Measurements from ENCODE around the gene UBAC2. TPM values are rescaled to one million over a fixed set of nuclear protein-coding genes. Genes with fewer than 3 reads are reported as not detected.
A peak's percentile ranks its signal among the peaks of the same experiment; 100 is the strongest.

UBAC2 gene, protein sequence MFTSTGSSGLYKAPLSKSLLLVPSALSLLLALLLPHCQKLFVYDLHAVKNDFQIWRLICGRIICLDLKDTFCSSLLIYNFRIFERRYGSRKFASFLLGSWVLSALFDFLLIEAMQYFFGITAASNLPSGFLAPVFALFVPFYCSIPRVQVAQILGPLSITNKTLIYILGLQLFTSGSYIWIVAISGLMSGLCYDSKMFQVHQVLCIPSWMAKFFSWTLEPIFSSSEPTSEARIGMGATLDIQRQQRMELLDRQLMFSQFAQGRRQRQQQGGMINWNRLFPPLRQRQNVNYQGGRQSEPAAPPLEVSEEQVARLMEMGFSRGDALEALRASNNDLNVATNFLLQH
- 42.8 TPM for total RNA-seq
- polyA plus RNA-seq = 69.1 TPM
- long read RNA-seq, donor 1, partial matches to known transcripts = 0 of 1 reads
- long read RNA-seq, donor 1, other reads (novel, unspliced or antisense) = 0 of 1 reads
- long read RNA-seq, donor 2 = 0 reads
- long read RNA-seq, donor 3, transcript UBAC2-203 (9 exons, 1,375 nt) = major isoform, 18 of 18 reads
- long read RNA-seq, donor 3, partial matches to known transcripts = 0 of 18 reads
- long read RNA-seq, donor 3, other reads (novel, unspliced or antisense) = 0 of 18 reads
- long read RNA-seq, donor 4, transcript UBAC2-203 (9 exons, 1,375 nt) = major isoform, 8 of 8 reads
- long read RNA-seq, donor 4, partial matches to known transcripts = 0 of 8 reads
- long read RNA-seq, donor 4, other reads (novel, unspliced or antisense) = 0 of 8 reads
- long read RNA-seq, donor 5, transcript UBAC2-203 (9 exons, 1,375 nt) = major isoform, 30 of 37 reads
- long read RNA-seq, donor 5, partial matches to known transcripts = 0 of 37 reads
- long read RNA-seq, donor 5, other reads (novel, unspliced or antisense) = 6 of 37 reads
- long read RNA-seq, donor 6, transcript UBAC2-203 (9 exons, 1,375 nt) = major isoform, 14 of 14 reads
- long read RNA-seq, donor 6, partial matches to known transcripts = 0 of 14 reads
- long read RNA-seq, donor 6, other reads (novel, unspliced or antisense) = 0 of 14 reads
- long read RNA-seq, donor 7, transcript UBAC2-203 (9 exons, 1,375 nt) = major isoform, 26 of 40 reads
- long read RNA-seq, donor 7, partial matches to known transcripts = 14 of 40 reads
- long read RNA-seq, donor 7, other reads (novel, unspliced or antisense) = 0 of 40 reads
- long read RNA-seq, donor 8, transcript UBAC2-203 (9 exons, 1,375 nt) = major isoform, 5 of 5 reads
- long read RNA-seq, donor 8, partial matches to known transcripts = 0 of 5 reads
- long read RNA-seq, donor 8, other reads (novel, unspliced or antisense) = 0 of 5 reads
- long read RNA-seq, donor 9, transcript UBAC2-203 (9 exons, 1,375 nt) = major isoform, 10 of 10 reads
- long read RNA-seq, donor 9, partial matches to known transcripts = 0 of 10 reads
- long read RNA-seq, donor 9, other reads (novel, unspliced or antisense) = 0 of 10 reads
- long read RNA-seq, donor 10, transcript UBAC2-203 (9 exons, 1,375 nt) = major isoform, 9 of 10 reads
- long read RNA-seq, donor 10, partial matches to known transcripts = 0 of 10 reads
- long read RNA-seq, donor 10, other reads (novel, unspliced or antisense) = 0 of 10 reads

DNA sequence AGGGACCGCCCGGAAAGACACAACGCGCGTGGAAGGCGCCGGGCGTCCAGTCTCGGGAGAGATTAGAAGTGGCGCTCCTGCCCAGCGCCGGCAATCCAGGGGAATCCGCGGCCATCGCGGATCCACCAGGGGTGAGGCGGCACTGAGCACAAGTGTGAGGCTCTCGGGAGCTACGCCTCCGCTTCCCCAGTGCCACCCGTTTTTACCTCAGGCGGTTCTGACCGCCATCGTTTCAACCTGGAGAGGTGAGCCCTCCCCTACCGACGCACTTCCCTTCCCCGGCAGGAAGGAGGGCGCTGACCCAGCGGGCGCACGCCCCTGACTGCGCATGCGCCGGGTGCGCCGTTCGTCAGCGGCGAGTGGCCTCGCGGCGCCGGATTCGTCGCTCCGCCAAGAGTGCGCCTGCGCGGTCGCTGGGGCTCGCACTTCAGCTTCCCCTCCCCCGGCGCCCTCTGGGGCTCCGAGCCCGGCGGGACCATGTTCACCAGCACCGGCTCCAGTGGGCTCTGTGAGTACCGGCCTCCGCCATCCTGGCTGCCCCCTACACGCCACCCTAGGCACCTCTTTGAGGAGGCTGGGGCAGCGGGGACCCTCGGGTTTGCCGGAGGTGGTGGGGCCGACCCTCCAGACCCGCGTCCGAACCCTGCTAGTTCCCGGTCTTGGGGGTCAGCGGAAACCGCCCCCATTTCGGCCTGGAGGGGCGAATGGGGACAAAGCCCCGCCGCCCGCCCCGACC, at the start of gene UBAC2:
Gene UBAC2, plus strand, starts transcription at position 423 of the 736 bp plus-strand sequence. Its CDS starts 55 bp downstream, at position 478.
- H3K36me3 ChIP-seq (ENCODE audit: control insufficient read depth in 2 of 2, insufficient read depth in 2 of 2, low read length in 1 of 2) = peaks cover 0 to 3% of the 10 kb centered on the region in 2 donors
- H3K27ac ChIP-seq (ENCODE audit: low read depth in 1 of 2, low read length in 1 of 2) = peak within 1 kb of the TSS; percentile 93 to 98
- H3K27me3 ChIP-seq (ENCODE audit: control insufficient read depth in 2 of 2, insufficient read depth in 1 of 2, low read length in 1 of 2) = no peaks in the 10 kb centered on the region
- peak; percentile 91 to 99 (median 96) for DNase-seq (ENCODE audit: low read depth in 6 of 9, low spot score in 9 of 9)
- H3K4me1 ChIP-seq (ENCODE audit: control insufficient read depth in 2 of 2, insufficient read depth in 2 of 2, low read length in 2 of 2) = peaks cover 38 to 40% of the 10 kb centered on the region in 2 donors
- H3K9me3 ChIP-seq (ENCODE audit: control insufficient read depth in 2 of 2, insufficient read depth in 1 of 2, low read length in 1 of 2) = no peaks in the 10 kb centered on the region
- peak within 1 kb of the TSS; percentile 89 to 98 for H3K4me3 ChIP-seq (ENCODE audit: low read length in 2 of 2)
- WGBS = under 1% methylated on average over 76 of the region's 76 CpGs

DNA sequence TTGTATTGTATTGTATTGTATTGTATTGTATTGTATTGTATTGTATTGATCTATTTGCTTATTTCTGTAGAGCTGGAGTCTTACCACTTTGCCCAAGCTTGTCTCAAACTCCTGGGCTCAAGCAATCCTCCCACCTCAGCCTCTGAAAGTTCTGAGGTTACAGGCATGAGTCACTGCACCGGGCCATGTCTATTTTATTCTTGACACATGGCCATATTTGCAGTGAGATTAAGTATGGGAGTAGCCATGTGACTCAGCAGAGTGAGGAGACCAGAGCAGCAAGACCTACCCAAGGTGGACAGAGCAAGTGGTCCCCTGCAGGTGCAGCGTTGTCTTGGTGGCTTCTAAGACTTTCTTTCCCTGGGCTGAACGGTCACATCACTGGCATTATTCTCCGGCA, 49.1 kb upstream of the UBAC2 start:
- peaks cover 0 to 3% of the 10 kb centered on the region in 2 donors for H3K27me3 ChIP-seq (ENCODE audit: control insufficient read depth in 2 of 2, insufficient read depth in 1 of 2, low read length in 1 of 2)
- no peak for DNase-seq (ENCODE audit: low read depth in 6 of 9, low spot score in 9 of 9)
- WGBS = 93% methylated on average over 4 of the region's 4 CpGs
- no peak overlapping the region for H3K27ac ChIP-seq (ENCODE audit: low read depth in 1 of 2, low read length in 1 of 2)
- H3K9me3 ChIP-seq (ENCODE audit: control insufficient read depth in 2 of 2, insufficient read depth in 1 of 2, low read length in 1 of 2) = no peaks in the 10 kb centered on the region
- no peaks in the 10 kb centered on the region for H3K36me3 ChIP-seq (ENCODE audit: control insufficient read depth in 2 of 2, insufficient read depth in 2 of 2, low read length in 1 of 2)
- no peak overlapping the region for H3K4me3 ChIP-seq (ENCODE audit: low read length in 2 of 2)
- no peaks in the 10 kb centered on the region for H3K4me1 ChIP-seq (ENCODE audit: control insufficient read depth in 2 of 2, insufficient read depth in 2 of 2, low read length in 2 of 2)

DNA sequence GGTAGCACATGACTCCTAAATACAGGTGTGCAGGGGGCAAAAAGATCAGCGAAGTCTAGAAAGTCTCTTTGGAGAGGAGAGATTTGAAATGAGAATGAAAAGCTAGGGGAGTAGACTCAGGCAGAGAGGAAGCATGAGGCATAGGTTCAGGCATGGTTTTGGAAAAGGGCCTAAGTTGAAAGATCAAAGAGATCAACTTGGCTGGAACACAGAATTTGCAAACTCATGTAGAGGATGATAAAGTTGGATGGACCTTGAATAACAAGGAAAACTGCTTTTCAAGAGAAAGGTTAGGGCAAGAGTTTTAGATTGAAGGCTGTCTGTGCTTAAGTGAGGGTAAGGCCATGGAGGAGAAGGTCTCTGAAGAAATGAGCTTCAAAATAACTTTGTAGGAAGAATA, 47.4 kb upstream of the UBAC2 start:
- WGBS = 89% methylated on average over 1 of the region's 1 CpG
- DNase-seq (ENCODE audit: low read depth in 6 of 9, low spot score in 9 of 9) = no peak

DNA sequence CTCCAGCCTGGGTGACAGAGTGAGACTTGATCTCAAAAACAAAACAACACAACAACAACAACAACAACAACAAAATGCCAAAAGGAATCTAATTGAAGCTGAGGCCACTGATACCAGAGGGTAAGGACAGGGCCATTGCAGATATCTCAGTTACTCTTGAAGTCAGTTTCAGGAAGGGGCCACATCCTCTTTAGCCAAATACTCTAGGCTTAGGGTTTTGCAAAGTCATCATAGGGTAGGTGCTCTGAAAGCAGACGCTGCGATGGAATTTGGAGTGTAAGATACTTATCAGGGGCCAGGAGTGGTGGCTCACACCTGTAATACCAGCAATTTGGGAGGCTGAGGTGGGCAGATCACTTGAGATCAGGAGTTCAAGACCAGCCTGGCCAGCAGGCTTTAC, 46.6 kb upstream of the UBAC2 start:
- no peak overlapping the region for H3K4me3 ChIP-seq (ENCODE audit: low read length in 2 of 2)
- 30% methylated on average over 2 of the region's 2 CpGs for WGBS
- no peak for DNase-seq (ENCODE audit: low read depth in 6 of 9, low spot score in 9 of 9)
- no peaks in the 10 kb centered on the region for H3K36me3 ChIP-seq (ENCODE audit: control insufficient read depth in 2 of 2, insufficient read depth in 2 of 2, low read length in 1 of 2)
- H3K27ac ChIP-seq (ENCODE audit: low read depth in 1 of 2, low read length in 1 of 2) = no peak overlapping the region
- no peaks in the 10 kb centered on the region for H3K9me3 ChIP-seq (ENCODE audit: control insufficient read depth in 2 of 2, insufficient read depth in 1 of 2, low read length in 1 of 2)
- no peaks in the 10 kb centered on the region for H3K4me1 ChIP-seq (ENCODE audit: control insufficient read depth in 2 of 2, insufficient read depth in 2 of 2, low read length in 2 of 2)
- H3K27me3 ChIP-seq (ENCODE audit: control insufficient read depth in 2 of 2, insufficient read depth in 1 of 2, low read length in 1 of 2) = peaks cover 0 to 2% of the 10 kb centered on the region in 2 donors

More for the DNA sequence above, 47.4 kb upstream of the UBAC2 start:
- Histone ChIP-seq H3K27me3 (ENCODE audit: control insufficient read depth in 2 of 2, insufficient read depth in 1 of 2, low read length in 1 of 2) (peaks cover 0 to 2% of the 10 kb centered on the region in 2 donors), H3K4me3 (ENCODE audit: low read length in 2 of 2) (no peak overlapping the region), H3K36me3 (ENCODE audit: control insufficient read depth in 2 of 2, insufficient read depth in 2 of 2, low read length in 1 of 2) (no peaks in the 10 kb centered on the region), H3K4me1 (ENCODE audit: control insufficient read depth in 2 of 2, insufficient read depth in 2 of 2, low read length in 2 of 2) (no peaks in the 10 kb centered on the region), H3K9me3 (ENCODE audit: control insufficient read depth in 2 of 2, insufficient read depth in 1 of 2, low read length in 1 of 2) (no peaks in the 10 kb centered on the region), H3K27ac (ENCODE audit: low read depth in 1 of 2, low read length in 1 of 2) (no peak overlapping the region)

DNA sequence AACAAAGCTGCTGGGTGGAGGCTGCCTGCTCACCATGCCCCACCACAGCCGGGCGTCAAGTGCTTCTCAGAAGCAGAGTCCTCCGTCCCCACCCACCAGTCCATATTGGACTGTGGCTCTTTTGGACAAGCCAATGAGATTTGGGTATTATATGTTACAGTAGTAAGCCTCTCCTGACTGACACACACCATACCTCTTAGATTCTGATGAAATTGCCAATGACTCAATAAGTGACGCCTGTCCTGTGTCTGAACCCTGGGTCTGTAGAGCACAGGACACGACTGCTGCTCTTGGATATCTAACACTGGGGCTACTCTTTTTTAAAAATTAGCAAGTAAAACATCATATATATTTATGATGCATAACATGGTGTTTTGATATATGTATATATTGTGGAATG, 44.8 kb upstream of the UBAC2 start:
- DNase-seq (ENCODE audit: low read depth in 6 of 9, low spot score in 9 of 9) = no peak
- Histone ChIP-seq H3K27me3 (ENCODE audit: control insufficient read depth in 2 of 2, insufficient read depth in 1 of 2, low read length in 1 of 2) (peaks cover 0 to 3% of the 10 kb centered on the region in 2 donors), H3K9me3 (ENCODE audit: control insufficient read depth in 2 of 2, insufficient read depth in 1 of 2, low read length in 1 of 2) (no peaks in the 10 kb centered on the region), H3K27ac (ENCODE audit: low read depth in 1 of 2, low read length in 1 of 2) (no peak overlapping the region), H3K4me1 (ENCODE audit: control insufficient read depth in 2 of 2, insufficient read depth in 2 of 2, low read length in 2 of 2) (no peaks in the 10 kb centered on the region), H3K36me3 (ENCODE audit: control insufficient read depth in 2 of 2, insufficient read depth in 2 of 2, low read length in 1 of 2) (no peaks in the 10 kb centered on the region), H3K4me3 (ENCODE audit: low read length in 2 of 2) (no peak overlapping the region)
- 98% methylated on average over 5 of the region's 5 CpGs for WGBS

DNA sequence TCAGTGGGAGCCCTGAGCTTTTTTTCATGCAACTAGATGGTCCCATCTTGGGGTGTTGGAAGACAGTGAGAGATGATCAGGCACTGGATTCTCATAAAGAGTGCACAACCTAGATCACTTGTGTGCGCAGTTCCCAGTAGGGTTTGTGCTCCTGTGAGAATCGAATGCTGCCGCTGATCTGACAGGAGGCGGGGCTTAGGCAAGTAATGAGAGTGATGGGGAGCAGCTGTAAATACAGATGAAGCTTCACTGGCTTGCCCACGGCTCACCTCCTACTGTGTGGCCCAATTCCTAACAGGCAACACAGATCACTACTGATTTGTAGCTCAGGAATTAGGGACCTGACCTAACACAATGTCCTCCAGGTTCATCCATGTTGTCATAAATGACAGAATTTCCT, 43.6 kb upstream of the UBAC2 start:
- no peaks in the 10 kb centered on the region for H3K36me3 ChIP-seq (ENCODE audit: control insufficient read depth in 2 of 2, insufficient read depth in 2 of 2, low read length in 1 of 2)
- no peaks in the 10 kb centered on the region for H3K4me1 ChIP-seq (ENCODE audit: control insufficient read depth in 2 of 2, insufficient read depth in 2 of 2, low read length in 2 of 2)
- 76% methylated on average over 5 of the region's 5 CpGs for WGBS
- no peak for DNase-seq (ENCODE audit: low read depth in 6 of 9, low spot score in 9 of 9)
- no peak overlapping the region for H3K4me3 ChIP-seq (ENCODE audit: low read length in 2 of 2)
- H3K9me3 ChIP-seq (ENCODE audit: control insufficient read depth in 2 of 2, insufficient read depth in 1 of 2, low read length in 1 of 2) = no peaks in the 10 kb centered on the region
- H3K27me3 ChIP-seq (ENCODE audit: control insufficient read depth in 2 of 2, insufficient read depth in 1 of 2, low read length in 1 of 2) = peaks cover 0 to 3% of the 10 kb centered on the region in 2 donors
- no peak overlapping the region for H3K27ac ChIP-seq (ENCODE audit: low read depth in 1 of 2, low read length in 1 of 2)

DNA sequence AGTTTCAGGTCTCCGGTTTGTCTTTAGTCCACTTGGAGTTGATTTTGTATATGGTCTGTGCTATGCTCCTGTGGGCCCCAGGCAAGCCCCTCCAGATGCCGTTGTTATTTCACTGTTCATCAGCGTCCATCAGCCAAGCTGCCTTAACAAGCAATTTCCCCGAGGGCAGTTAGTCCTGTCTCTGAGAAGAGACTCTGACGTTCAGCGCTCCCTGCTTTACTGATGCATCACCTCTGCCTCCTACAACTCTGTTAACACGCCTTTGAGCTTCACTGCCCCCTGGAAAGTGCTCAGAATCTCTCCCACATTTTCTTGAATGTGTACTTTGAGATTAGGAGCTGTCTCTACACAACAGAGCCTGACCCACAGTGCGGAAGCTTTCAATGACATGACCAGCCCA, 41.8 kb upstream of the UBAC2 start:
- Histone ChIP-seq H3K27me3 (ENCODE audit: control insufficient read depth in 2 of 2, insufficient read depth in 1 of 2, low read length in 1 of 2) (peaks cover 0 to 5% of the 10 kb centered on the region in 2 donors), H3K4me3 (ENCODE audit: low read length in 2 of 2) (no peak overlapping the region), H3K36me3 (ENCODE audit: control insufficient read depth in 2 of 2, insufficient read depth in 2 of 2, low read length in 1 of 2) (no peaks in the 10 kb centered on the region), H3K4me1 (ENCODE audit: control insufficient read depth in 2 of 2, insufficient read depth in 2 of 2, low read length in 2 of 2) (no peaks in the 10 kb centered on the region), H3K9me3 (ENCODE audit: control insufficient read depth in 2 of 2, insufficient read depth in 1 of 2, low read length in 1 of 2) (no peaks in the 10 kb centered on the region), H3K27ac (ENCODE audit: low read depth in 1 of 2, low read length in 1 of 2) (no peak overlapping the region)
- 88% methylated on average over 8 of the region's 8 CpGs for WGBS
- no peak for DNase-seq (ENCODE audit: low read depth in 6 of 9, low spot score in 9 of 9)

Data from thymus (tissue), 14 donors.